ENCODE measurements around the gene ATP7B.

DNA sequence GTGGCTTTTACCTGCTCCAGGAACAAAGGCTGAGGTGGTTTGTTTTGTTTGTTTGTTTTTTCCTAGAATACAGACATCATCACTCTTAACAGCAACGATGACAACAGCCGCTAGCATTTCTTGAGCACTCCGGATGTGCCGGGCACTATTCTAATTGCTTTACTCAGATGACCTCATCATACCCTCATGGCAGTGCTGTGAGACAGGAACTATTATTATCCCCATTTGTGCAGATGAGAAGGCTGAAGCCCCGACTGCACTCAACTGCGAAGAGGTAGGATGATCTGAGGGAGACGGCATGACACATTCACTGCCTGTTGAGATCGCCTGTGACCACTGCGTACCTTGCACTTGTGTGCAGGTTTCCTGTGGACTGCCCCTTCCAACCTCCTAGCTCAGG lies 83.0 kb downstream of the ATP7B start:
- TF ChIP-seq TAF1 (IDR thresholded peaks at IDR 0.05; ENCODE audit: low read depth) = no peak
- TF ChIP-seq RAD21 (IDR thresholded peaks at IDR 0.05; ENCODE audit: low read depth) = no peak
- TF ChIP-seq TCF12 (IDR thresholded peaks at IDR 0.05; ENCODE audit: low read depth) = no peak
- TF ChIP-seq, protein P1, sequence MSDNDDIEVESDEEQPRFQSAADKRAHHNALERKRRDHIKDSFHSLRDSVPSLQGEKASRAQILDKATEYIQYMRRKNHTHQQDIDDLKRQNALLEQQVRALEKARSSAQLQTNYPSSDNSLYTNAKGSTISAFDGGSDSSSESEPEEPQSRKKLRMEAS (IDR thresholded peaks at IDR 0.05) = no peak
- no peak for TF ChIP-seq CREB1 (IDR thresholded peaks at IDR 0.05; ENCODE audit: low read depth)
- TF ChIP-seq EP300 (IDR thresholded peaks at IDR 0.05; ENCODE audit: borderline replicate concordance) = no peak
- TF ChIP-seq NFIC (IDR thresholded peaks at IDR 0.05) = no peak
- no peak for TF ChIP-seq CEBPB (IDR thresholded peaks at IDR 0.05)
- no peak for TF ChIP-seq EGR1 (IDR thresholded peaks at IDR 0.05)
